PC-9 (cell line): ENCODE data around the gene FBH1.
"Not testable (repeated sequence)": the region's sequence is repeated elsewhere in the genome, so short reads cannot be mapped to it uniquely, and the experiment has no call there.

ENCODE experiments used
- EZH2 ChIP-seq: fragments of 200-600 bp; sonication (generic); IDR thresholded peaks from 2 replicates; pipeline ENCODE4 v1.8.0; 2017; ENCODE audit warnings: antibody characterized with exemption, low read depth
- TF ChIP-seq, protein P1 (sequence below): fragments of 200-600 bp; sonication (generic); conservative IDR thresholded peaks from 2 replicates; pipeline ENCODE4 v1.6.1; 2017; ENCODE audit warnings: mixed run types, antibody characterized with exemption, mild to moderate bottlenecking, moderate library complexity

- TF ChIP-seq, protein P1, sequence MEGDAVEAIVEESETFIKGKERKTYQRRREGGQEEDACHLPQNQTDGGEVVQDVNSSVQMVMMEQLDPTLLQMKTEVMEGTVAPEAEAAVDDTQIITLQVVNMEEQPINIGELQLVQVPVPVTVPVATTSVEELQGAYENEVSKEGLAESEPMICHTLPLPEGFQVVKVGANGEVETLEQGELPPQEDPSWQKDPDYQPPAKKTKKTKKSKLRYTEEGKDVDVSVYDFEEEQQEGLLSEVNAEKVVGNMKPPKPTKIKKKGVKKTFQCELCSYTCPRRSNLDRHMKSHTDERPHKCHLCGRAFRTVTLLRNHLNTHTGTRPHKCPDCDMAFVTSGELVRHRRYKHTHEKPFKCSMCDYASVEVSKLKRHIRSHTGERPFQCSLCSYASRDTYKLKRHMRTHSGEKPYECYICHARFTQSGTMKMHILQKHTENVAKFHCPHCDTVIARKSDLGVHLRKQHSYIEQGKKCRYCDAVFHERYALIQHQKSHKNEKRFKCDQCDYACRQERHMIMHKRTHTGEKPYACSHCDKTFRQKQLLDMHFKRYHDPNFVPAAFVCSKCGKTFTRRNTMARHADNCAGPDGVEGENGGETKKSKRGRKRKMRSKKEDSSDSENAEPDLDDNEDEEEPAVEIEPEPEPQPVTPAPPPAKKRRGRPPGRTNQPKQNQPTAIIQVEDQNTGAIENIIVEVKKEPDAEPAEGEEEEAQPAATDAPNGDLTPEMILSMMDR = not testable (repeated sequence)
- not testable (repeated sequence) for TF ChIP-seq EZH2
Measured at GRCh38 chr10:5946419-5946775, 56.4 kb downstream of the FBH1 start.
